HG03378 (cell line): ENCODE data around the gene RBPJL.

Experiments
- ATAC-seq: cut with Tn5 transposase; IDR thresholded peaks from one replicate; pipeline ENCODE4 v1.9.1; 2021; ENCODE audit warnings: mild to moderate bottlenecking, moderate library complexity; ENCODE audit not compliant: unreplicated experiment

The RBPJL gene

GRCh38 chr20:45358282-45359068 lies 51.8 kb downstream of the RBPJL start:
- no peak for ATAC-seq

DNA sequence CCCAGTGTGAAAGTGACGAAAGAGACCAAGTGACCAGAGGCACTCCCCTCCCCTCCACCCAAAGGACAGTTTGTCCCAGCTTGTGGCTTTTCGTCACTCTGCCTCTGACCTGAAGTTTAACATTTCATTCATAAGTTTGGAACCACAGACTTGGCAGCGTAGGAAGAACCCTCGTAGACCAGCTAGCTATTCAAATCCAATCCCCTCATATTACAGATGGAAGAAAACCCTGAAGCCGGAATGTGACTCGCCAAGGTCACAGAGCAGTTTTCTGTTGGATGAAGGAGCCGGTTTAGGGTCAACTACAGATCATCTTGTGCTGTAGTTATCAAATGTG lies 52.4 kb downstream of the RBPJL start:
- ATAC-seq = no peak

GRCh38 chr20:45359406-45360148 lies 52.9 kb downstream of the RBPJL start:
- no peak for ATAC-seq

DNA sequence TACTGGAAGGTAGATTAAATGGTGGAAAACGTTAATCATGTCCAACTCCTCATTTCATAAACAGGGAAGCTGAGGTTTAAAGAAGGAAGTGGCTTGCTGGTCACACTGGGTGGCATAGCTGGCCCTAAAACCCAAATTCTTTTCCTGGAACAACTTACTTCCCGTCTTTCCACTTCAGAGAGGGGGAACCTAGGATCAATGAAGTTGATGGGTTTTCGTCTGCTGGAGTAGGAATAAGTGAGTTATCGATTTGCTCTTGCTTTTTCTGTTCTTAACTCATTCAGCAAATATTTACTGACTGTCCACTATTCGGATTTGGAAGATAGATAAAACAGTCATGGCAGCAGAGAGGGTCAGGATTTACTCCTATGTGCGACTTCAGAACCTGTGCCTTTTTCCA lies 55.2 kb downstream of the RBPJL start:
- no peak for ATAC-seq

- ATAC-seq = peak; percentile 75
Measured at GRCh38 chr20:45362804-45363610, 56.4 kb downstream of the RBPJL start, which contains the start of gene SYS1. Gene SYS1, plus strand, starts transcription at chr20:45363156. Its CDS starts 376 bp downstream, at chr20:45363532.

DNA sequence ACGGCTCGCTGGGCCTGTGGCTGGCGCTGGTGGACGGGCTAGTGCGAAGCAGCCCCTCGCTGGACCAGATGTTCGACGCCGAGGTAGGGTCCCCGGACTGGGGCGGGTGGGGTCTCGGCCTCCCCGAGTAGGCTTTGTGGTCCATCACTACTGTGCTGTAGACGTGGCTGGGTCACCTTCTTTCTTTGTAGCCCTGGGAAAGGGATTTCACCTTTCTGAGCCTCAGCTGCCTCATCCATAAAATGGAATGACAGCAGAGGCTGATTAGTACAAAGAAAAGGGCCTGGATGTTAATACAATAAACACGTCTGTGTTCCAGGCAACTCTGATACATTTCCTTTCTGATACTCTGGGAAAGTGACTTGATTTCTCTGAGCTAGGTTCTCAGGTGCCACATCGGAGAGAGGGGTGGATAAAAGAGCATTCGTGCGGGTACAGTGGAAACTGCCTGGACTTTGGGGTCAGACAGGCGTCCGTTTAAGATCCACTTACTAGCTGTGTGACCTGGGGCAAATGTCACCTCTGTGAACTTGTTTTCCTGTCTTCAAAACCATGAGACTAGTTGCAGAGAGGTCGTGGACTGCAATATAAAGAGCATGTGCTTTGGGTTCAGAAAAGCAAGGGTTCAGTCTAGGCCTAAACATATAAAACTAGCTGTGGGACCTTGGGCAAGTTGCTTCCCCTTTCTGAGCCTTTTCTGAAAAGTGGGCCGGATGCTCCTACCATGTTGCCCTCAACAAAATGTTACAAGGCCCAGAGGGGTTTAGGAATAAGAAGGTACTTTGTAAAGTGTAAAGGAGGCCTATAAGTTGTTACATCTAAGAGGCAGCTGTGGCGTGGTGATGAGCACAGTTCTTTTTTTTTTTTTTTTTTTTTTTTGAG lies 57.2 kb downstream of the RBPJL start:
- no peak for ATAC-seq

- no peak for ATAC-seq
Measured at GRCh38 chr20:45365444-45365970, 58.9 kb downstream of the RBPJL start.

DNA sequence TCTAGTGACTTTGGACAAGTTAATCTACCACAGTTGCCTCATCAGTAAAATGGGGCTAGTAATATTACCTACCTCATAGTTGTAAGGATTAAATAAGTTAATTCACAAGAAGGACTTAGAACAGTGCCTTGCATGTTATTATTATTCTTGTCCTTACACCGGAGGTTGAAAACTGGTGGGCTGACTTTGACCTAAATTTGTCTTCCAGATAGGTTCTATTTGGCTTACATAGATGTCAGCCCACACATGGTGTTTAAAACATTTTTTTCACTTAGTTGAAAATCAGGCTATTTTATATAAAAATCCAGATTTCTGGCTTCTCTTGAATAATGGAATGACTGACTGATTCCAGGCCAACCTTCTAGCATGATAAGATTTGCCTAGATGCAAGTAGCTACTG lies 59.6 kb downstream of the RBPJL start:
- no peak for ATAC-seq

DNA sequence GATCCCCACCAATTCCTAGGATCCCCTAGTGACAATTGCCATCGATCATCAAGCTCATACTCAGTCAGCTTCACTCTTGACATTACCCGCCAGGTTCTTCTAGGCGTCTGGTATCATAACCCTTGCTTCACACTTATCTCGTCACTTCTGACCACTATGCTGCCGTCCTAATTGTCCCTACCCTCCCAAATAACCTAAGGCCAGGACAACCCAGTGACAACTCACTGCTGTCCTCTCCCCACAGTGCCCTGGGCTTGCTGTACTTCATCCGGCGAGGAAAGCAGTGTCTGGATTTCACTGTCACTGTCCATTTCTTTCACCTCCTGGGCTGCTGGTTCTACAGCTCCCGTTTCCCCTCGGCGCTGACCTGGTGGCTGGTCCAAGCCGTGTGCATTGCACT lies 60.0 kb downstream of the RBPJL start:
- ATAC-seq = no peak

DNA sequence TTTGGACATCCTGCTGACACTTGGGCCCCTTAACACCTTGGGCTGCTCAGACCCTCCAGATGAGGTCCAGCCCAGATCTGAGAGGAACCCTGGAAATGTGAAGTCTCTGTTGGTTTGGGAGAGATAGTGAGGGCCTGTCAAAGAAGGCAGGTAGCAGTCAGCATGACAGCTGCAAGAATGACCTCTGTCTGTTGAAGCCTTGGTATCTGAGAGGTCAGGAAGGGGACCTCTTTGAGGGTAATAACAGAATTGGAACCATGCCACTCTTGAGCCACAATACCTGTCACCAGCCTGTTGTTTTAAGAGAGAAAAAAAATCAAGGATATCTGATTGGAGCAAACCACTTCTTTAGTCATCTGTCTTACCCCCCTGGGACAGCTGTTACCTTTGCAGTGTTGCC lies 60.5 kb downstream of the RBPJL start:
- ATAC-seq = no peak
